ENCODE measurements around the gene COL6A3. TPM values are rescaled to one million over a fixed set of nuclear protein-coding genes. Genes with fewer than 3 reads are reported as not detected.

The COL6A3 gene
- total RNA-seq, 1 experiment from 2014 or later, result 0.81 TPM

- Histone ChIP-seq H3K23ac (ENCODE audit: insufficient read length, low read depth, low read length) (no peak overlapping the region), H2BK15ac (ENCODE audit: low read depth, low read length) (no peak overlapping the region), H3K14ac (ENCODE audit: insufficient read depth, low read length) (no peak overlapping the region), H3K4ac (ENCODE audit: low read depth, low read length) (no peak overlapping the region), H3K27ac (ENCODE audit: insufficient read length, low read depth, low read length) (no peak overlapping the region), H2BK5ac (ENCODE audit: insufficient read length, low read length) (no peak overlapping the region), H2BK12ac (ENCODE audit: insufficient read length, low read depth, low read length) (no peak overlapping the region), H3K9me3 (ENCODE audit: control insufficient read depth, low read depth, low read length) (no peaks in the 10 kb centered on the region), H3K56ac (ENCODE audit: insufficient read length, low read depth, low read length) (no peak overlapping the region), H3K4me1 (ENCODE audit: insufficient read depth, low read length) (no peaks in the 10 kb centered on the region), H2AFZ (ENCODE audit: low read length) (no peak overlapping the region), H2BK20ac (ENCODE audit: low read depth, low read length, poor library complexity, severe bottlenecking) (no peak overlapping the region), H2AK5ac (ENCODE audit: insufficient read length, low read length) (no peak overlapping the region), H4K8ac (replicated peaks; ENCODE audit: insufficient read length, low read depth, low read length) (no peak overlapping the region), H3K79me2 (ENCODE audit: insufficient read depth, low read length) (no peaks in the 10 kb centered on the region), H3K79me1 (ENCODE audit: insufficient read depth, low read depth, low read length, poor library complexity, severe bottlenecking) (no peaks in the 10 kb centered on the region), H3K23me2 (ENCODE audit: insufficient read length, low read depth, low read length, poor library complexity, severe bottlenecking) (no peaks in the 10 kb centered on the region), H4K20me1 (ENCODE audit: control insufficient read depth, insufficient read depth, insufficient read length) (no peaks in the 10 kb centered on the region), H3K18ac (ENCODE audit: insufficient read length, low read depth, low read length) (no peak overlapping the region), H3K9ac (ENCODE audit: extremely low read depth, insufficient read length, low read length) (no peak overlapping the region), H4K91ac (ENCODE audit: insufficient read length, low read depth, low read length) (no peak overlapping the region), H4K5ac (ENCODE audit: insufficient read length, low read depth, low read length) (no peak overlapping the region), H3T11ph (ENCODE audit: low read length) (no peak overlapping the region), H3K27me3 (ENCODE audit: insufficient read depth, low read length) (no peaks in the 10 kb centered on the region; the same call in 1 of the 2 replicates), H2BK120ac (ENCODE audit: low read depth, low read length, poor library complexity, severe bottlenecking) (no peak overlapping the region), H3K4me2 (ENCODE audit: insufficient read depth, insufficient read length, low read length) (no peak overlapping the region)
- Mint-ChIP-seq H3K4me3 (no peak overlapping the region), H3K27ac (no peak overlapping the region; a peak in 1 of 7 replicates), H3K36me3 (ENCODE audit: insufficient read depth in 1 of 3, low read depth in 3 of 3) (no peaks in the 10 kb centered on the region; a peak in 1 of 7 replicates), H3K27me3 (ENCODE audit: low read depth) (peaks cover 22% of the 10 kb centered on the region), H3K9me3 (no peaks in the 10 kb centered on the region), H3K4me1 (no peaks in the 10 kb centered on the region)
- WGBS (ENCODE audit: extremely low coverage, insufficient read length, low lambda C conversion rate), result no CpG with 5 or more reads among the region's 6 CpGs
- no peak for DNase-seq
- TF ChIP-seq CTCF (conservative IDR thresholded peaks at IDR 0.05), result no peak
Observed at GRCh38 chr2:237383991-237384671, 29.8 kb downstream of the COL6A3 start.

Data from H9 (cell line).